Renal cortex interstitium (tissue), 15 donors: Measurements from ENCODE around the gene FPR1. TPM values are rescaled to one million over a fixed set of nuclear protein-coding genes. Genes with fewer than 3 reads are reported as not detected.

Experiments
- DNase-seq, 11 donors: peaks; one replicate each; pipeline ENCODE4 v3.0.0-alpha.2; 2013; ENCODE audit warnings: low read depth in 9 of 11, low spot score in 4 of 11; ENCODE audit errors: extremely low read depth in 1 of 11
- long read RNA-seq, 16 experiments: transcript quantifications; one replicate each; lab custom pipeline, GENCODE V29; 2026
- polyA plus RNA-seq, 3 donors: library from polyadenylated mRNA; unstranded; fragments of 120-200 nt; gene quantifications; one replicate each; pipeline ENCODE4 v1.2.1, GENCODE V29; 2013; ENCODE audit not compliant: insufficient read length in 3 of 3

Gene FPR1, protein sequence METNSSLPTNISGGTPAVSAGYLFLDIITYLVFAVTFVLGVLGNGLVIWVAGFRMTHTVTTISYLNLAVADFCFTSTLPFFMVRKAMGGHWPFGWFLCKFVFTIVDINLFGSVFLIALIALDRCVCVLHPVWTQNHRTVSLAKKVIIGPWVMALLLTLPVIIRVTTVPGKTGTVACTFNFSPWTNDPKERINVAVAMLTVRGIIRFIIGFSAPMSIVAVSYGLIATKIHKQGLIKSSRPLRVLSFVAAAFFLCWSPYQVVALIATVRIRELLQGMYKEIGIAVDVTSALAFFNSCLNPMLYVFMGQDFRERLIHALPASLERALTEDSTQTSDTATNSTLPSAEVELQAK
- 1 to 10 TPM; 1.2 to 5.0 (median 1.5) TPM for polyA plus RNA-seq
- long read RNA-seq, donor 1, result 0 reads
- long read RNA-seq, donor 2, partial matches to known transcripts, result 0 of 1 reads
- long read RNA-seq, donor 2, other reads (novel, unspliced or antisense), result 0 of 1 reads
- long read RNA-seq, donor 3, partial matches to known transcripts, result 0 of 1 reads
- long read RNA-seq, donor 3, other reads (novel, unspliced or antisense), result 0 of 1 reads
- long read RNA-seq, donor 4, result 0 reads
- long read RNA-seq, donor 5, transcript FPR1-201 (2 exons, 1,930 nt), result major isoform, 5 of 5 reads
- long read RNA-seq, donor 5, partial matches to known transcripts, result 0 of 5 reads
- long read RNA-seq, donor 5, other reads (novel, unspliced or antisense), result 0 of 5 reads
- long read RNA-seq, donor 6, partial matches to known transcripts, result 0 of 3 reads
- long read RNA-seq, donor 6, other reads (novel, unspliced or antisense), result 0 of 3 reads
- long read RNA-seq, donor 7, partial matches to known transcripts, result 0 of 1 reads
- long read RNA-seq, donor 7, other reads (novel, unspliced or antisense), result 0 of 1 reads
- long read RNA-seq, donor 8, result 0 reads
- long read RNA-seq, donor 9, result 0 reads
- long read RNA-seq, donor 10, result 0 reads
- long read RNA-seq, donor 11, result 0 reads
- long read RNA-seq, donor 12, result 0 reads
- long read RNA-seq, donor 13, result 0 reads
- long read RNA-seq, donor 14, result 0 reads
- long read RNA-seq, donor 15, result 0 reads
- long read RNA-seq, donor 16, partial matches to known transcripts, result 0 of 1 reads
- long read RNA-seq, donor 16, other reads (novel, unspliced or antisense), result 0 of 1 reads

GRCh38 chr19:51751655-51752054, at the start of gene FPR1:
FPR1 (minus strand) TSS chr19:51751878; CDS start chr19:51746994, 4,884 bp downstream.
- no peak for DNase-seq

GRCh38 chr19:51800473-51801244, 49.0 kb upstream of the FPR1 start:
- no peak for DNase-seq

GRCh38 chr19:51799774-51800472, 48.2 kb upstream of the FPR1 start:
- DNase-seq, result no peak

DNA sequence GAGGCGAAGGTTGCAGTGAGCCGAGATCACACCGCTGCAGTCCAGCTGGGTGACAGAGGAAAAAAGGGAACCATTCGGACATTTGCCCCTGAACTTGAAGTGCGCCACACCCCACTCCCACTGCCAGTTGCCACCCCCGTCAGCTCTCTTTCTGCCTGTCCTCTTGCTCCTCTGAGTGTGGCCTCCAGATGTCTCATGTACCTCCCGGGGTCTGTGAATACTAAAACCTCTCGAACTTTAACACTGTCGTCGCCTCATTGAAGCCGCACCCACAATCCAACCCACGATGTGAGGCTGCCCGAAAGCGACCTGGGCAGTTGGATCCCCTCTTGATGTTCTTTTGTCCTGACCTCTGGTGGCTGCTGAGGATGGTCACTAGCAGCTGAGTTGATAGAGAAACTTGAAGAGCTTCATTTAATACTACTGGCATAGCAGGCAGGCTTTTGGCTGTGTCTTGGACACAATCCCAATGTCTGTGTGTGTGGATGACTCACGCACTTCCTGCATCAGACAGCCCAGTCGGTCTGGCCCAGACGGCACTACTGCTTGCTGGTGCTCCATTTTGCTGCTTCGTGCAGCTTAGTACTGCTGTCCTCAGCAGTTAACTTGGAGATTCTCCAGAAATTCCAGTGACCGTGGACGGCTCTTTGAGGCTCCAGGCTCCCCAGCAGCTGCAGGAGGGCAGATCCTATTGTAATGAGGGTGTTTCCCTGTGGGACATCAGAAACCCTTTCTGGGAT, 47.5 kb upstream of the FPR1 start:
- DNase-seq, result peak in 5 of 11 donors; percentile 20 to 32 (median 27)

GRCh38 chr19:51798062-51798461, 46.4 kb upstream of the FPR1 start:
- no peak for DNase-seq

DNA sequence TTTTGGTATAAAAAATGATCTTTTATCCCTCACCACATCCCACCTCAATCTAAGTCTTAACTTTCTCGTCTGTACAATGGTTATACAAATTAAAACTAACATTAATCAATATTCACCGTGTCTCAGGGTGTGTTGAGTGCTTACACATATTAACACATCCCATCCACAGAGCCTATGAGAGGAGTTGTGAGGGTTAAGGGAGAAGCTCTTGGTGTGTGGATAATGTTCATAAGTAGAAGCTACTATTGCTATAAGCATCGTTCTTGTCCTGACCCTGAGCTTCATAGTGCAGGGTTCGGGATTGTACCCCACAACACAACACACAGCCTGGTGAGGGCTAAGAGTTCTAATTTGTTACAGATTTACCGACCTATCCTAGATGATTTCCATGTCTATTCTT, 45.8 kb upstream of the FPR1 start:
- no peak for DNase-seq

GRCh38 chr19:51796195-51796679, 44.6 kb upstream of the FPR1 start:
- DNase-seq, result no peak

GRCh38 chr19:51794885-51795490, 43.3 kb upstream of the FPR1 start, which contains the start of gene FPR3:
FPR3 (plus strand) TSS chr19:51795157; CDS start chr19:51823749, 28,592 bp downstream.
- DNase-seq, result no peak

DNA sequence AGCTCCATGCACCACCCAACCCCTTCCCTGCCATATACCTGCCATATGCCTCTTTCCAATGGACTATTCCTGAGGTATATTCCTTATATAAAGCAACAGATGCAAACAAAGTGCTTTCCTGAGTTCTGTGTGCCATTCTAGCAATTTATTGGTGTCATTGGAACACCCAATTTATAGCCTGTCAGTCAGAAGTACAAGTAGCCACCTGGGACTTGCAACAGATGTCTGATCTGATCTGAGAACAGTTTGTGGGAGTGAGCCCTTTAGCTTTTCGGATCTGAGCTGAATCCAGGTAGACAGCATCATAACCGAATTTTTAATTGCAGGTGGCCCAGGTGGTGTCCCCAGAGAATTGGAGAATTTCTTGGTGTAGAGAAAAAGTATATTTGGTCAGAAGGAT, 42.3 kb upstream of the FPR1 start:
- DNase-seq, result no peak

GRCh38 chr19:51792932-51793331, 41.3 kb upstream of the FPR1 start:
- no peak for DNase-seq

GRCh38 chr19:51789061-51789795, 37.5 kb upstream of the FPR1 start:
- no peak for DNase-seq

DNA sequence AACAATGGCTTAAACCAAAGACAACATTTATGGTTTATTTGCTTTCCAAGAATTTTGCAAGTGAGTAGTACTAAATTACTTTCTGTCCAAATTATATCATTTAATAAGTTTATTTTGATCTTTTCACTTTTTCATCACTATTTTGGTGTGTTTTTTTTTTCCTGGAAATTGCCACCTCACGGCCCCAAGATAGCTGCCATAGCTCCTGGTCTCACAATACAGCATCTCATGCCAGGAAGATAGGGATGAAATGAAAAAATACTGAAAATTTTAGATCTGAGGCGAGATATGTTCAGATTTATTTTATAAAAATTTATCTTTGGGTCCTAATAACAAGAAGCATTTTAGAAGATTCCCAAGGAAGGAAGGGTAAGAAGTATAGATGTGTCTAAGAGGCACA, 36.4 kb upstream of the FPR1 start:
- no peak for DNase-seq

DNA sequence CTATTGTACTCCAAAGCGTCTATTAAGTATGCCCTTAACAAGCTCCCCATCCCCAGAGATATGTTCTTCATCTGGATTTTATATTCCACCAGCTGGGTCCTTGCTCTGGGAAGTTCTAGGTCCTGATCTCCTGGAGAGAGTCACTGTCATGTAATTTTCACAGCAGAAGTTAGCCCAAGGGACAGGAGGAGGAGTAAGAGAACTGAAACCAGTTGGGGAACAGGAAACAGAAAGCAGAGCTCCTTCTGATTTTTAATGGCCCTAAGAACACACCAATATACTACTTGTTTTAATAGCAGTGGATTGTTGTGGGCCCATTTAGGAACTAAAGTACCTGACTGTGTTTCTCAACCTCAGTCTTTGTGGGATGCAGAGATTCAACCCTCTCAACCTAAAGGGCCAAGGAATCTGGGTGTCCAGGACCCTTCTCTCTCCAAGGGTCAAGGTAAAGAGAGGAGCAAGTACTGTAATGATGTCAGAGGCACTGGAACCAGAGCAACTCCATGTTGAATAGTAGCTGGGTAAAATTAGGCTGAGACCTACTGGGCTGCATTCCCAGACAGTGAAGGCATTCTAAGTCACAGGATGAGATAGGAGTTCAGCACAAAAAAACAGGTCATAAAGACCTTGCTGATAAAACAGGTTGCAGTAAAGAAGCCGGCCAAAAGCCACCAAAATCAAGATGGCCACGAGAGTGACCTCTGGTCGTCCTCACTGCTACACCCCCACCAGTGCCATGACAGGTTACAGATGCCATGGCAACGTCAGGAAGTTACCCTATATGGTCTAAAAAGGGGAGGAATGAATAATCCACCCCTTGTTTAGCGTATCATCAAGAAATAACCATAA, 35.2 kb upstream of the FPR1 start:
- DNase-seq, result no peak

DNA sequence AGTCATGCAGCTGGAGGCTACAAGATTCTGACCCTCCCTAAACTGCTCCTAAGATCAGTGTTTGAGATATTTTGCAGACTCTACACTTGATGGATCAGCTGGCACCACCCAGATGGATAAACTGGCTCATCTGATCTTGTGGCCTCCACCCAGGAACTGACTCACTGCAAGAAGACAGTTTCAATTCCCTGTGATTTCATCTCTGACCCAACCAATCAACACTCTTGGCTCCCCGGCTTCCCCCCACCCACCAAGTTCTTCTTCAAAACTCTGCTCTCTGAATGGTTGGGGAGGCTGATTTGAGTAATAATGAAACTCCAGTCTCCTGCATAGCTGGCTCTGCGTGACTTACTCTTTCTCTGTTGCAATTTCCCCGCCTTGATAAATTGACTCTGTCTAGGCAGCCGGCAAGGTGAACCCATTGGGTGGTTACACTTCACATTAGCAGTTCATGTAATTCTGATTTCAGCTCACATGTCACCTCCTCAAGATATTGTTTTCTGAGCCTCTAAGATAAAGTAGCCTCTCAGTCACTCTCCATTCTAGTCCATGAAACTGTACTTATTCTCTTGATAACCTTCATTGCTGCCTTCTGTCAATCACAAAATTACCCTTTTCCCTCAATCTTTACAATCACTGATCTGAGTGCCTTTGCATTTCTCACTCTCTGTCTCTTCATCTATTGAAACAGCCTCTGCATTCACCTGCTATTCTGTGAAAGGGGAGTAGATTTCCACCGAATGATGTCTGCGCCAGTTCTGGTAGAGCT, 33.4 kb upstream of the FPR1 start:
- DNase-seq, result no peak
